Measurements from ENCODE around the gene ADAR.
"Not testable (repeated sequence)": the region's sequence is repeated elsewhere in the genome, so short reads cannot be mapped to it uniquely, and the experiment has no call there.

The ADAR gene
- 539 reads per million, percentile 98 among the genes with 10 or more reads in this experiment for total RNA-seq

GRCh38 chr1:154607609-154608396 is at the start of gene ADAR:
TSS of gene ADAR (minus strand) at chr1:154608186. CDS start at chr1:154608006, 180 bp downstream.
- DNase-seq, result peak; percentile 86

GRCh38 chr1:154657556-154657955 is 49.6 kb upstream of the ADAR start:
- DNase-seq, result no peak

- DNase-seq, result no peak
These were observed 44.9 kb upstream of the ADAR start for GRCh38 chr1:154652893-154653292.

GRCh38 chr1:154644724-154645123 is 36.7 kb upstream of the ADAR start:
- not testable (repeated sequence) for DNase-seq

GRCh38 chr1:154641534-154641933 is 33.5 kb upstream of the ADAR start:
- DNase-seq, result no peak

GRCh38 chr1:154639876-154640275 is 31.9 kb upstream of the ADAR start:
- no peak for DNase-seq

GRCh38 chr1:154635171-154635570 is 27.2 kb upstream of the ADAR start:
- DNase-seq, result no peak

GRCh38 chr1:154629675-154630073 is 21.7 kb upstream of the ADAR start:
- no peak for DNase-seq

GRCh38 chr1:154629061-154629674 is 21.2 kb upstream of the ADAR start:
- no peak for DNase-seq

GRCh38 chr1:154628121-154628405 is 20.1 kb upstream of the ADAR start:
- DNase-seq, result no peak

- peak; percentile 89 for DNase-seq
These were observed 19.5 kb upstream of the ADAR start for GRCh38 chr1:154627257-154628120.

- no peak for DNase-seq
These were observed 18.7 kb upstream of the ADAR start for GRCh38 chr1:154626456-154627256.

- no peak for DNase-seq
These were observed 17.0 kb upstream of the ADAR start for GRCh38 chr1:154624746-154625643.

GRCh38 chr1:154623358-154623757 is 15.4 kb upstream of the ADAR start:
- no peak for DNase-seq

- no peak for DNase-seq
These were observed 14.6 kb upstream of the ADAR start for GRCh38 chr1:154622503-154623039.

GRCh38 chr1:154621875-154622274 is 13.9 kb upstream of the ADAR start:
- no peak for DNase-seq

- no peak for DNase-seq
These were observed 12.8 kb upstream of the ADAR start for GRCh38 chr1:154620751-154621150.

- DNase-seq, result no peak
These were observed 11.4 kb upstream of the ADAR start for GRCh38 chr1:154619181-154619948.

- DNase-seq, result no peak
These were observed 8.8 kb upstream of the ADAR start for GRCh38 chr1:154616659-154617345.

GRCh38 chr1:154615411-154615810 is 7.4 kb upstream of the ADAR start:
- no peak for DNase-seq

Data from effector CD4-positive, alpha-beta T cell (primary cell).